Mammary epithelial cell (primary cell): ENCODE data around the gene LTB4R2.

ENCODE experiments used
- EZH2 ChIP-seq: IDR thresholded peaks from 2 replicates; pipeline ENCODE4 v1.6.1; 2012; ENCODE audit warnings: low read length, inconsistent platforms, borderline replicate concordance
- TF ChIP-seq, protein P1 (sequence below), 2 donors: IDR thresholded peaks in 1 of 2; conservative IDR thresholded peaks in 1 of 2; 2 replicates each; pipeline ENCODE4 v1.5.1; 2011 to 2012; ENCODE audit warnings: inconsistent platforms in 2 of 2, low read length in 2 of 2, mild to moderate bottlenecking in 2 of 2, control low read depth in 1 of 2, low read depth in 1 of 2; ENCODE audit not compliant: insufficient read depth in 1 of 2; ENCODE audit errors: extremely low read depth in 1 of 2

DNA sequence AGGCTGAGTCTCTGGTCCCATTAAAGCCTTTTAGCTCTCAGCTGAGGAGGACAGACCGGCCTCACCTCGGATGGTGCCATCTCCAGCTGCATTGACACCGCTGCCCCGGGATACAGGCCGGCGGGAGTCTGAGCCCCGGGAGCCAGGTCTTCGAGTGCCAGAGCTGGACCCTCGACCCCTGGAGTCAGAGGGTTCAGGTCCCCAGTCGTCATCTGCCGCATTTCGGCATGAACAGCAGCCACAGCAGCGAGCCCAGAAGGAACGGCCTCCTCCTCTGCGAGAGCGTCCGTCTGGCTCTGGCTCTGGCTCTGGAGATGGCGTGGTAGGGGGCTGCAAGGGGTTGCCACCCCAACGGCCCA lies 48.0 kb upstream of the LTB4R2 start:
- TF ChIP-seq, protein P1, sequence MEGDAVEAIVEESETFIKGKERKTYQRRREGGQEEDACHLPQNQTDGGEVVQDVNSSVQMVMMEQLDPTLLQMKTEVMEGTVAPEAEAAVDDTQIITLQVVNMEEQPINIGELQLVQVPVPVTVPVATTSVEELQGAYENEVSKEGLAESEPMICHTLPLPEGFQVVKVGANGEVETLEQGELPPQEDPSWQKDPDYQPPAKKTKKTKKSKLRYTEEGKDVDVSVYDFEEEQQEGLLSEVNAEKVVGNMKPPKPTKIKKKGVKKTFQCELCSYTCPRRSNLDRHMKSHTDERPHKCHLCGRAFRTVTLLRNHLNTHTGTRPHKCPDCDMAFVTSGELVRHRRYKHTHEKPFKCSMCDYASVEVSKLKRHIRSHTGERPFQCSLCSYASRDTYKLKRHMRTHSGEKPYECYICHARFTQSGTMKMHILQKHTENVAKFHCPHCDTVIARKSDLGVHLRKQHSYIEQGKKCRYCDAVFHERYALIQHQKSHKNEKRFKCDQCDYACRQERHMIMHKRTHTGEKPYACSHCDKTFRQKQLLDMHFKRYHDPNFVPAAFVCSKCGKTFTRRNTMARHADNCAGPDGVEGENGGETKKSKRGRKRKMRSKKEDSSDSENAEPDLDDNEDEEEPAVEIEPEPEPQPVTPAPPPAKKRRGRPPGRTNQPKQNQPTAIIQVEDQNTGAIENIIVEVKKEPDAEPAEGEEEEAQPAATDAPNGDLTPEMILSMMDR (conservative IDR thresholded peaks at IDR 0.05 in 1 of 2, IDR thresholded peaks at IDR 0.05 in 1 of 2; ENCODE audit: extremely low read depth in 1 of 2, insufficient read depth in 1 of 2, low read depth in 1 of 2, low read length in 2 of 2): no peak
- TF ChIP-seq EZH2: no peak
